ENCODE results near the gene HDHD3. TPM values are rescaled to one million over a fixed set of nuclear protein-coding genes. Genes with fewer than 3 reads are reported as not detected.
A peak's percentile ranks its signal among the peaks of the same experiment; 100 is the strongest.

The HDHD3 gene
- polyA plus RNA-seq, 1 donor (not counting 4 experiments of a cell fraction or from before 2014, with no cell fraction given) = 14.7 TPM

GRCh38 chr9:113350937-113351336 lies 25.8 kb downstream of the HDHD3 start:
- peaks cover 9% of the 10 kb centered on the region for H3K4me1 ChIP-seq (ENCODE audit: control insufficient read depth, extremely low read depth, insufficient read depth, low read length)
- H3K9me3 ChIP-seq (ENCODE audit: control insufficient read depth, low read depth, low read length) = no peaks in the 10 kb centered on the region
- DNase-seq (ENCODE audit: low read depth, low spot score) = no peak
- dilution Hi-C loops (cut with MboI; ENCODE audit: extremely low pct_ligation_motif_present, low sequenced_read_pairs) = no loop called here
- no peak for TF ChIP-seq CTCF (optimal IDR thresholded peaks at IDR 0.05 in 1 of 3, IDR thresholded peaks at IDR 0.05 in 1 of 3, conservative IDR thresholded peaks at IDR 0.05 in 1 of 3; ENCODE audit: extremely low read depth in 1 of 3, insufficient read depth in 2 of 3, low read length in 3 of 3)
- TF ChIP-seq EZH2 (IDR thresholded peaks at IDR 0.05; ENCODE audit: low read length) = no peak
- H3K27me3 ChIP-seq (ENCODE audit: control insufficient read depth, extremely low read depth, insufficient read depth, low read length) = peaks cover 31% of the 10 kb centered on the region
- no peak overlapping the region for H3K4me2 ChIP-seq (ENCODE audit: control insufficient read depth, extremely low read depth, insufficient read depth, low read depth, low read length)
- H3K36me3 ChIP-seq (ENCODE audit: control insufficient read depth in 2 of 2, extremely low read depth in 1 of 2, insufficient read depth in 2 of 2, low read length in 2 of 2) = no peaks in the 10 kb centered on the region
- FAIRE-seq = no peak
- H3K9me1 ChIP-seq (ENCODE audit: control insufficient read depth, extremely low read depth, insufficient read depth, low read length) = no peaks in the 10 kb centered on the region
- no peaks in the 10 kb centered on the region for H3K79me2 ChIP-seq (ENCODE audit: control insufficient read depth, insufficient read depth, low read length)
- no peak overlapping the region for H3K9ac ChIP-seq (ENCODE audit: control insufficient read depth, extremely low read depth, insufficient read depth, low read length)
- H4K20me1 ChIP-seq (ENCODE audit: control insufficient read depth, extremely low read depth, insufficient read depth, low read length) = no peaks in the 10 kb centered on the region
- no peak overlapping the region for H3K27ac ChIP-seq (ENCODE audit: control insufficient read depth, insufficient read depth, low read length)
- no peak overlapping the region for H2AFZ ChIP-seq (ENCODE audit: control insufficient read depth, low read length)
- no peak overlapping the region for H3K4me3 ChIP-seq (ENCODE audit: control insufficient read depth in 2 of 3, extremely low read depth in 1 of 3, insufficient read depth in 2 of 3, low read depth in 1 of 3, low read length in 3 of 3)

GRCh38 chr9:113350107-113350661 lies 26.6 kb downstream of the HDHD3 start:
- Histone ChIP-seq H3K27me3 (ENCODE audit: control insufficient read depth, extremely low read depth, insufficient read depth, low read length) (peaks cover 31% of the 10 kb centered on the region), H3K9me1 (ENCODE audit: control insufficient read depth, extremely low read depth, insufficient read depth, low read length) (no peaks in the 10 kb centered on the region), H3K9me3 (ENCODE audit: control insufficient read depth, low read depth, low read length) (no peaks in the 10 kb centered on the region), H3K9ac (ENCODE audit: control insufficient read depth, extremely low read depth, insufficient read depth, low read length) (no peak overlapping the region), H3K4me3 (ENCODE audit: control insufficient read depth in 2 of 3, extremely low read depth in 1 of 3, insufficient read depth in 2 of 3, low read depth in 1 of 3, low read length in 3 of 3) (peak overlapping the region in 1 of 3 experiments; percentile 53), H2AFZ (ENCODE audit: control insufficient read depth, low read length) (no peak overlapping the region), H3K27ac (ENCODE audit: control insufficient read depth, insufficient read depth, low read length) (no peak overlapping the region), H4K20me1 (ENCODE audit: control insufficient read depth, extremely low read depth, insufficient read depth, low read length) (no peaks in the 10 kb centered on the region), H3K4me2 (ENCODE audit: control insufficient read depth, extremely low read depth, insufficient read depth, low read depth, low read length) (peak overlapping the region; percentile 64), H3K4me1 (ENCODE audit: control insufficient read depth, extremely low read depth, insufficient read depth, low read length) (peaks cover 9% of the 10 kb centered on the region), H3K79me2 (ENCODE audit: control insufficient read depth, insufficient read depth, low read length) (no peaks in the 10 kb centered on the region), H3K36me3 (ENCODE audit: control insufficient read depth in 2 of 2, extremely low read depth in 1 of 2, insufficient read depth in 2 of 2, low read length in 2 of 2) (no peaks in the 10 kb centered on the region)
- dilution Hi-C loops (cut with MboI; ENCODE audit: extremely low pct_ligation_motif_present, low sequenced_read_pairs) = no loop called here
- FAIRE-seq = no peak
- DNase-seq (ENCODE audit: low read depth, low spot score) = no peak
- TF ChIP-seq CTCF (optimal IDR thresholded peaks at IDR 0.05 in 1 of 3, IDR thresholded peaks at IDR 0.05 in 1 of 3, conservative IDR thresholded peaks at IDR 0.05 in 1 of 3; ENCODE audit: extremely low read depth in 1 of 3, insufficient read depth in 2 of 3, low read length in 3 of 3) = no peak
- TF ChIP-seq EZH2 (IDR thresholded peaks at IDR 0.05; ENCODE audit: low read length) = peak; percentile 87
